Choroid plexus epithelial cell (primary cell): ENCODE measurements around the gene FPR2.

Experiments used
- DNase-seq: peaks from one replicate; pipeline ENCODE4 v3.0.0-alpha.2; 2010; ENCODE audit warnings: low read depth
- H3K4me3 ChIP-seq: 2 replicates; pipeline ENCODE4 v1.5.1; 2011; ENCODE audit warnings: low read depth, mild to moderate bottlenecking, control low read depth, low read length, moderate library complexity
- TF ChIP-seq, protein P1 (sequence below): conservative IDR thresholded peaks from 2 replicates; pipeline ENCODE4 v1.5.1; 2011; ENCODE audit warnings: low read depth, mild to moderate bottlenecking, control low read depth, inconsistent platforms, low read length, moderate library complexity

Gene FPR2

GRCh38 chr19:51816711-51817110 lies 55.7 kb downstream of the FPR2 start:
- no peak for DNase-seq
- TF ChIP-seq, protein P1, sequence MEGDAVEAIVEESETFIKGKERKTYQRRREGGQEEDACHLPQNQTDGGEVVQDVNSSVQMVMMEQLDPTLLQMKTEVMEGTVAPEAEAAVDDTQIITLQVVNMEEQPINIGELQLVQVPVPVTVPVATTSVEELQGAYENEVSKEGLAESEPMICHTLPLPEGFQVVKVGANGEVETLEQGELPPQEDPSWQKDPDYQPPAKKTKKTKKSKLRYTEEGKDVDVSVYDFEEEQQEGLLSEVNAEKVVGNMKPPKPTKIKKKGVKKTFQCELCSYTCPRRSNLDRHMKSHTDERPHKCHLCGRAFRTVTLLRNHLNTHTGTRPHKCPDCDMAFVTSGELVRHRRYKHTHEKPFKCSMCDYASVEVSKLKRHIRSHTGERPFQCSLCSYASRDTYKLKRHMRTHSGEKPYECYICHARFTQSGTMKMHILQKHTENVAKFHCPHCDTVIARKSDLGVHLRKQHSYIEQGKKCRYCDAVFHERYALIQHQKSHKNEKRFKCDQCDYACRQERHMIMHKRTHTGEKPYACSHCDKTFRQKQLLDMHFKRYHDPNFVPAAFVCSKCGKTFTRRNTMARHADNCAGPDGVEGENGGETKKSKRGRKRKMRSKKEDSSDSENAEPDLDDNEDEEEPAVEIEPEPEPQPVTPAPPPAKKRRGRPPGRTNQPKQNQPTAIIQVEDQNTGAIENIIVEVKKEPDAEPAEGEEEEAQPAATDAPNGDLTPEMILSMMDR: no peak
- H3K4me3 ChIP-seq: no peak overlapping the region

DNA sequence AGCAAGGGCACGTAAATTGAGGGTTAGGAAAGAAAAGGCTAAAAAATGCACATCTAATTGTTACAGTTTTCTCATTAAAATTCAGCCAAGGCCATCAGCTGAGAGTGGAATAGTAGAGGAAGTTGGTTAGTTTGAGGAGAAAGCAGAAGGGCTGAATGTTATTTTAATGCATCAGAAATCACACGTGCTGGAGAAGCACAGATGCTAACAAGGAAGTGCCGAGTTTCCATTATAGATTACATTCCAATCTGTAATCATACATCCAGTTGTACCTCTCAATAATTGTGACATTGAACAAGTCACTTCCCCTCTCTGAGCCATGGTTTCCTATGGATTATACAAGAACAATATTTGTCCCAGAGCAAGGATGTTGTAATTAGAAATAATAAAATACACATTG lies 59.0 kb downstream of the FPR2 start:
- H3K4me3 ChIP-seq: no peak overlapping the region
- DNase-seq: no peak
- TF ChIP-seq, protein P1: no peak
